Measurements from ENCODE around the gene OGDH. TPM values are rescaled to one million over a fixed set of nuclear protein-coding genes. Genes with fewer than 3 reads are reported as not detected.

The OGDH gene
- total and polyA plus RNA-seq, 3 experiments from 2014 or later: 58.3 to 93.8 (median 92.8) TPM

- Histone ChIP-seq H3K36me3 (ENCODE audit: insufficient read depth, low read length) (peaks cover 10% of the 10 kb centered on the region), H3K27me3 (ENCODE audit: insufficient read depth, low read length, poor library complexity, severe bottlenecking) (no peaks in the 10 kb centered on the region), H3K9me3 (ENCODE audit: low read length) (no peaks in the 10 kb centered on the region), H3K4me3 (ENCODE audit: low read length) (no peak overlapping the region), H3K27ac (ENCODE audit: low read depth, low read length) (no peak overlapping the region), H3K4me1 (ENCODE audit: insufficient read depth, low read length) (peaks cover 7% of the 10 kb centered on the region)
- ChIA-PET POLR2A (no interaction called here), CTCF (interaction anchor here (0.9 kb wide), 1 partner anchor 427 kb away, joined by 3 read pairs; no protein-coding TSS in a partner anchor)
- Mint-ChIP-seq H3K4me3 (no peak overlapping the region), H3K4me1 (peaks cover 16 to 20% (median 19%) of the 10 kb centered on the region in 3 donors), H3K27me3 (no peaks in the 10 kb centered on the region), H3K36me3 (peaks cover 0 to 49% (median 8%) of the 10 kb centered on the region in 3 donors), H3K9me3 (no peaks in the 10 kb centered on the region), H3K27ac (peak overlapping the region in 5 of 8 donors; percentile 45 to 82 (median 66))
- DNase-seq: no peak
These were observed 102.8 kb downstream of the OGDH start for GRCh38 chr7:44709011-44709915.

- DNase-seq: no peak
- H3K27me3 Mint-ChIP-seq: no peaks in the 10 kb centered on the region
- H3K9me3 Mint-ChIP-seq: no peaks in the 10 kb centered on the region
- Histone ChIP-seq H3K4me3 (ENCODE audit: low read length) (no peak overlapping the region), H3K27me3 (ENCODE audit: insufficient read depth, low read length, poor library complexity, severe bottlenecking) (no peaks in the 10 kb centered on the region), H3K4me1 (ENCODE audit: insufficient read depth, low read length) (peaks cover 7% of the 10 kb centered on the region), H3K36me3 (ENCODE audit: insufficient read depth, low read length) (peaks cover 10% of the 10 kb centered on the region), H3K9me3 (ENCODE audit: low read length) (no peaks in the 10 kb centered on the region), H3K27ac (ENCODE audit: low read depth, low read length) (no peak overlapping the region)
- POLR2A ChIA-PET: no interaction called here
- peak overlapping the region in 1 of 7 donors; percentile 23 for H3K4me3 Mint-ChIP-seq
- peak overlapping the region; percentile 62 to 99 (median 80) for H3K27ac Mint-ChIP-seq
- H3K4me1 Mint-ChIP-seq: peaks cover 16 to 20% (median 19%) of the 10 kb centered on the region in 3 donors
- peaks cover 0 to 46% (median 6%) of the 10 kb centered on the region in 3 donors for H3K36me3 Mint-ChIP-seq
- CTCF ChIA-PET: interaction anchor here (0.9 kb wide), 1 partner anchor 426 kb away, joined by 3 read pairs; no protein-coding TSS in a partner anchor
These were observed 103.6 kb downstream of the OGDH start for GRCh38 chr7:44709945-44710596.

- H3K4me3 Mint-ChIP-seq: no peak overlapping the region
- peaks cover 0 to 37% (median 5%) of the 10 kb centered on the region in 3 donors for H3K36me3 Mint-ChIP-seq
- ChIA-PET CTCF (no interaction called here), POLR2A (no interaction called here)
- Histone ChIP-seq H3K4me3 (ENCODE audit: low read length) (no peak overlapping the region), H3K36me3 (ENCODE audit: insufficient read depth, low read length) (peaks cover 10% of the 10 kb centered on the region), H3K9me3 (ENCODE audit: low read length) (no peaks in the 10 kb centered on the region), H3K27me3 (ENCODE audit: insufficient read depth, low read length, poor library complexity, severe bottlenecking) (no peaks in the 10 kb centered on the region), H3K4me1 (ENCODE audit: insufficient read depth, low read length) (peaks cover 7% of the 10 kb centered on the region), H3K27ac (ENCODE audit: low read depth, low read length) (no peak overlapping the region)
- no peaks in the 10 kb centered on the region for H3K9me3 Mint-ChIP-seq
- H3K27me3 Mint-ChIP-seq: no peaks in the 10 kb centered on the region
- H3K27ac Mint-ChIP-seq: peak overlapping the region; percentile 57 to 95 (median 84)
- no peak for DNase-seq
- peaks cover 16 to 20% (median 19%) of the 10 kb centered on the region in 3 donors for H3K4me1 Mint-ChIP-seq
These were observed 105.1 kb downstream of the OGDH start for GRCh38 chr7:44711528-44711927.

DNA sequence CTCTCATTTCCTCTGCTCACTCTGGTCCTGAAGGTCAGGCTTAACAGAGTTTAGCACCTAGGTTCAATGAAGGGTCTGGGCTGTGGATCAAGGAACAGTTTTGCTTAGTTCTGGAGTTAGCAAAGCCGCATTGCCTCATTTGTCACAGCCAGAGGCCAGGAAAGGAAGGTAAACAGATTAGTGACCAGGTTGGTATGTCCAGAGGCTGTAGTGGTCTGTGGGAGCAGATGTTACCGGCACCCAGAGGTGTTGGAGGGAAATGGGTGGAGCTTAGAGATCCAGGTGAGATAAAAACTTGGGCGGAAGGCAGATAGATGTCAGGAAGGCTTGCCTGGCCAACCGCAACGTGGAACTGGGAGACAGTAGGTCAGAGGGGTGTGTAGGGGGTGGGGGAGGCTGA is 105.6 kb downstream of the OGDH start:
- no peak overlapping the region for H3K27ac ChIP-seq (ENCODE audit: low read depth, low read length)
- peaks cover 16 to 20% (median 19%) of the 10 kb centered on the region in 3 donors for H3K4me1 Mint-ChIP-seq
- H3K9me3 ChIP-seq (ENCODE audit: low read length): no peaks in the 10 kb centered on the region

GRCh38 chr7:44713141-44713540 is 106.7 kb downstream of the OGDH start:
- H3K27ac ChIP-seq (ENCODE audit: low read depth, low read length): no peak overlapping the region
- H3K27me3 Mint-ChIP-seq: no peaks in the 10 kb centered on the region
- H3K4me1 ChIP-seq (ENCODE audit: insufficient read depth, low read length): peaks cover 7% of the 10 kb centered on the region
- no peaks in the 10 kb centered on the region for H3K9me3 ChIP-seq (ENCODE audit: low read length)
- H3K27ac Mint-ChIP-seq: peak overlapping the region in 4 of 8 donors; percentile 32 to 96 (median 78)
- H3K36me3 Mint-ChIP-seq: peaks cover 0 to 21% (median 4%) of the 10 kb centered on the region in 3 donors
- H3K4me1 Mint-ChIP-seq: peaks cover 16 to 20% (median 19%) of the 10 kb centered on the region in 3 donors
- ChIA-PET CTCF (no interaction called here), POLR2A (no interaction called here)
- no peaks in the 10 kb centered on the region for H3K36me3 ChIP-seq (ENCODE audit: insufficient read depth, low read length)
- H3K27me3 ChIP-seq (ENCODE audit: insufficient read depth, low read length, poor library complexity, severe bottlenecking): no peaks in the 10 kb centered on the region
- H3K4me3 ChIP-seq (ENCODE audit: low read length): no peak overlapping the region
- peak overlapping the region in 1 of 7 donors; percentile 5 for H3K4me3 Mint-ChIP-seq
- no peak for DNase-seq
- H3K9me3 Mint-ChIP-seq: no peaks in the 10 kb centered on the region

More for the DNA sequence above, 105.6 kb downstream of the OGDH start:
- DNase-seq: no peak
- peaks cover 7% of the 10 kb centered on the region for H3K4me1 ChIP-seq (ENCODE audit: insufficient read depth, low read length)
- H3K27me3 ChIP-seq (ENCODE audit: insufficient read depth, low read length, poor library complexity, severe bottlenecking): no peaks in the 10 kb centered on the region
- H3K36me3 ChIP-seq (ENCODE audit: insufficient read depth, low read length): peaks cover 8% of the 10 kb centered on the region
- H3K9me3 Mint-ChIP-seq: no peaks in the 10 kb centered on the region
- peaks cover 0 to 32% (median 5%) of the 10 kb centered on the region in 3 donors for H3K36me3 Mint-ChIP-seq
- H3K4me3 ChIP-seq (ENCODE audit: low read length): no peak overlapping the region
- peak overlapping the region; percentile 57 to 95 (median 88) for H3K27ac Mint-ChIP-seq
- no peaks in the 10 kb centered on the region for H3K27me3 Mint-ChIP-seq
- peak overlapping the region in 4 of 7 donors; percentile 33 to 70 (median 48) for H3K4me3 Mint-ChIP-seq
- CTCF ChIA-PET: no interaction called here
- POLR2A ChIA-PET: no interaction called here

- H3K27me3 ChIP-seq (ENCODE audit: insufficient read depth, low read length, poor library complexity, severe bottlenecking): no peaks in the 10 kb centered on the region
- no peak for DNase-seq
- CTCF ChIA-PET: no interaction called here
- peaks cover 7% of the 10 kb centered on the region for H3K4me1 ChIP-seq (ENCODE audit: insufficient read depth, low read length)
- Mint-ChIP-seq H3K27ac (peak overlapping the region in 3 of 8 donors; percentile 56 to 63 (median 61)), H3K4me3 (no peak overlapping the region), H3K9me3 (no peaks in the 10 kb centered on the region), H3K36me3 (peaks cover 0 to 15% (median 4%) of the 10 kb centered on the region in 3 donors), H3K4me1 (peaks cover 16 to 20% (median 19%) of the 10 kb centered on the region in 3 donors), H3K27me3 (no peaks in the 10 kb centered on the region)
- H3K9me3 ChIP-seq (ENCODE audit: low read length): no peaks in the 10 kb centered on the region
- POLR2A ChIA-PET: no interaction called here
- H3K27ac ChIP-seq (ENCODE audit: low read depth, low read length): no peak overlapping the region
- no peaks in the 10 kb centered on the region for H3K36me3 ChIP-seq (ENCODE audit: insufficient read depth, low read length)
- H3K4me3 ChIP-seq (ENCODE audit: low read length): no peak overlapping the region
These were observed 107.4 kb downstream of the OGDH start for GRCh38 chr7:44713680-44714335.

- Mint-ChIP-seq H3K4me3 (no peak overlapping the region), H3K4me1 (peaks cover 14 to 16% (median 14%) of the 10 kb centered on the region in 3 donors), H3K27me3 (no peaks in the 10 kb centered on the region), H3K36me3 (no peaks in the 10 kb centered on the region), H3K9me3 (peaks cover 0 to 2% (median 0%) of the 10 kb centered on the region in 5 donors), H3K27ac (no peak overlapping the region)
- H3K9me3 ChIP-seq (ENCODE audit: low read length): no peaks in the 10 kb centered on the region
- POLR2A ChIA-PET: no interaction called here
- no peak overlapping the region for H3K4me3 ChIP-seq (ENCODE audit: low read length)
- no peak overlapping the region for H3K27ac ChIP-seq (ENCODE audit: low read depth, low read length)
- CTCF ChIA-PET: no interaction called here
- no peaks in the 10 kb centered on the region for H3K27me3 ChIP-seq (ENCODE audit: insufficient read depth, low read length, poor library complexity, severe bottlenecking)
- no peak for DNase-seq
- no peaks in the 10 kb centered on the region for H3K36me3 ChIP-seq (ENCODE audit: insufficient read depth, low read length)
- peaks cover 7% of the 10 kb centered on the region for H3K4me1 ChIP-seq (ENCODE audit: insufficient read depth, low read length)
These were observed 109.8 kb downstream of the OGDH start for GRCh38 chr7:44716205-44716604.
